GM18502 (cell line): ENCODE results near the gene SLC25A47.
"Not testable (repeated sequence)": the region's sequence is repeated elsewhere in the genome, so short reads cannot be mapped to it uniquely, and the experiment has no call there.

Source experiments
- ATAC-seq: cut with Tn5 transposase; IDR thresholded peaks from one replicate; pipeline ENCODE4 v1.9.1; 2021; ENCODE audit warnings: mild to moderate bottlenecking; ENCODE audit not compliant: unreplicated experiment, poor library complexity

The SLC25A47 gene

DNA sequence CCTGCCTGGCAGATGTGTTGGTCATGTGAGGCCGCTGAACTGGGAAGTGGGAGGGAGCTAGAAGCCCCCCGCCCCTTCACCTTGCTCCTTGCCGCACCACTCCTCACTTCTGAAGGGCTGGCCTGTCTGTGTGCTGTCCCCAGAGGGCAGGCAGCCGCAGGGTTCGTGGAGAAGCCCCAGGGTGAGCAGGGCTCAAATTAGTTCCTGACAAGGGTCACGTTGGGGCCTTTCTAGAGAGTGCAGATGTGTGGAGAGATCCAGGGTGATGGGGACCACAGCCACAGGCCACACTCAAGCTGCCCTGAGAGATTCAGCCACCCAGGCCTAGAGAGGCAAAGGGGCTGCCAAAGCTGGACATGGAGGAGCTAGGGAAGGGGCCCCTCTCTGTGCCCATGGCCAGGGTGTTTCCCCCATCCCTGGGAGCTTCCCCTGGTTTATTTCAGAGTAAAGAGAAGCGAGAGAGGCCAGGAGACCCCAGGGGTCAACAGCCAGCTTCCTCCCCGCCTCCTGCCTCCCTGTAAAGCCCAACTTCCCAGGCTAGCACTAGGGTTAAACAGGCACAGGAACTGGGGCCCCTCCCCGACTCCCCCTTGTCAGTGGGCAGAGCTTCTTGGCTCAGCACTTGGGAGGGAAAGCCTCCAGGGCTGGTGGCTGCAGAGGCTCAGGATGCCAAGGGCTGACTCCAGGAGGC is 33.1 kb upstream of the SLC25A47 start:
- no peak for ATAC-seq

DNA sequence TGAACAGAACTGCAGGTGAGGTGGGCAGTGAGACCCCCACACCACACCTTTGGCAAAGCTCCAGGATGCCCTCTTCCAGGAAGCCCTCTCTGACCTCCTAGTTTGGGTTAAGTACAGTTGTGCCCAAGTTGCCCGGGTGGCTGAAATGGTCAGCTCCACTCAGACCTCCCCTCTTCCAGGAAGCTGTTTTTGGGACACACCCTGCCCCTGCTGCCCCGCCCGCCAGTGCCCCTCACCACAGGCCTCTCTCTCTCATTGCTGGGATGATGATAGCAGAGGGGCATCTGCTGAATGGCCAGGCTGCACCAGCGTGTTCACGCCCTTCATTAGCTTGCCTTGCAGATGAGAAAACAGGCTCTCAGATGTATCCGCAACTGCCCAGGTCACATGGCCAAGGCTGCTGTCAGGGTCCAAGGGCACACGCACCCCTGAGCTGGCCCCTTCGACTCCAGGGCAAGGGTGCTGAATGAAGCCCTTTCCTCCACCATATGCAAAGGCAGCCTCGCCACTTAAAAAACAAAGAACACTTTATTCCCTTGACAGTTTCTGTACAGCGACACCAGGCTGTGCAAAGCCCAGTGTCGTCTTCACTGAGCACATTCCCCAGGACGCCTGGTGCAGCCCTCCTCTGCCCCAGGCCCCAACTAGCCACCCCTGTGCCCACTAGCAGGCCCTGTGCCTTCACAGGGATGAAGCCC is 32.4 kb upstream of the SLC25A47 start:
- no peak for ATAC-seq

DNA sequence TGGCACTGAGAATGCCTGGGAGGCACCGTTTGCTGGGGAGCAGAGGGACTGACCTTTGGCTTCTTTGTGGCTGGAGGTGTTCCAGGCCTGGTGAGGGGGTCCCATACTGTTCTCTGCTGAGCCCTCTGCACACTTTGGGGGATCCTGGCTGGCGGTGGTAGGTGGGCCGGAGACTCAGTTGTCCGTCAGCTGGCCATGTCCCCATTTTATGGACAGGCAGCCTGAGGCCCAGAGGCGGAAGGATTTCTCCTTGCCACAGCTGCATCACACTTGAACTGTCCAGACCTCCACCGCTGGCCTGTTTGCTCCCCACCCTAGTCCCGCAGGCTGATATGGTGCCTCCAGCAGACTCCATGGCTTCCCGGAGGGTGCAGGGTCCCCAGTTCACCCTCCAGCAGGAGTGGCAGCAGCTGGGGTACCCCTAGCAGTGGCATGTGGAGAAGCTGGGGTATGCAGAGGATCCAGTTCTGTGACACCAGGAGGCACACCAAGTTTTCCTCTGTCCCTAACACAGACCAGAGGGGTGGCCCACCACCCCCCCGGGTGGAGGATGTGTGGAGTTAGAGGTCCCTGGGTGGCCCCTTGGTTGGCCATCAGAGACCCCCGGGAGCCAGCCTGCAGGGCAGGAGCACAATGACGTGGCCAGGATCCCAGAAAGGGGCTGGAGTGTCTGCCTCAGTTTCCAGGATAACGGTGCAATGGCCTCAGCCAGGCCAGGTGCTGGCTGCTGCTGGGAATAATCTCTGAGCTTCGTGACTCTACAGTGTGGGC is 31.6 kb upstream of the SLC25A47 start:
- no peak for ATAC-seq

GRCh38 chr14:100292301-100292775 is 30.8 kb upstream of the SLC25A47 start:
- ATAC-seq, result no peak

- no peak for ATAC-seq
These were observed 30.2 kb upstream of the SLC25A47 start for GRCh38 chr14:100292776-100293461.

- ATAC-seq, result no peak
These were observed 29.5 kb upstream of the SLC25A47 start for GRCh38 chr14:100293497-100294212.

DNA sequence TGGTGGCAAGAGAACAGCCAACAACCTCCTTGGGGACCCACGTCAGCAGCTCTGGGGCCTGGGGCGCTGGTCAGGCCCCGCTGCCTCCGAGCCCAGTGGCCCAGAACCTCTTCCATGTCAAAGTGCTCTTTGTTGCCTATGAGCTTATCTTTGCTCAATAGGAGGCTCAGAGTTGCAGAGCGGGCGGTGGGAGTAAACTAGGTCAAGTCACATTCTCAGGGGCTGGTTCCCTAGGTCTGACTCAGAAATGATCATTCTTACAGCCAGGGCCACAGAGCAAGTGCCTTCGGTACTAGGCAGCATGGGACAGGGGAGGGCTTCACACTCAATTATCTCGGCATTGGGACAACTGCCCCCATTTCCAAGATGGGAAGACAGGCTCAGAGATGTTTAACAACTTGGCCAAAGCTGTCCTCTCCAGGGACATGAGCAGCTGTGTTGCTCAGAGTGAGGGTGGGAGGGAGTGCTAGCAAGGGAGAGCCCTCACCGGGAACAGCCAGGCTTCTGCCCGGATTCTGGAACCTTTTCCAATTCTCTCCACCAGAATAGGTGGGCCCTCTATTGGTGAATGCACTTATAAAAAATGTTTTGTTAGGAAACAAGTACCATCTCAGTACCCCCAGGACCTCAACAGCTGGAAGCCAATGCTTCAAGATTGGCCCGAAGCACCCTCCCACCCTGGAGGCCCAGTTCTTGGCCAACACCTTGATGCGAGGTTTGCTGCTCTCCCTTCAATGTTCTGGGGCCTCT is 28.8 kb upstream of the SLC25A47 start:
- ATAC-seq, result no peak

DNA sequence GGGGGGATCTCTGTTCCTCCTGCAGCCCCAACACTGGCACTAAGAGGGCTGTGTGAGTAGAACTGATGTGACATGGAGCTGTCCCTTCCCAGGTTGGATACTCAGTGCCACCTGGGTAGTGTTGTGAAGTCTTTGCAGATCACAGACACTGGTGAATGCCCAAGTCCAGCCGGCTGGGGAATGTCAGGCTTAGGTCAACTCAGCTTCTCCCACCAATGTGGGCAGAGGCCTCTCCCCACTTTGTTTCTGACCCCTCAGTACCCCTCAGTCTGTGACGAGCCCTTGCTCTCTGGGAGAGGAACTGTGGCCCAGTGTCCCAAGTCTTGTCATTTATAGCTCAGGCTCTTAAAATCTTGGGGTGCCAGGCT is 28.2 kb upstream of the SLC25A47 start:
- no peak for ATAC-seq

DNA sequence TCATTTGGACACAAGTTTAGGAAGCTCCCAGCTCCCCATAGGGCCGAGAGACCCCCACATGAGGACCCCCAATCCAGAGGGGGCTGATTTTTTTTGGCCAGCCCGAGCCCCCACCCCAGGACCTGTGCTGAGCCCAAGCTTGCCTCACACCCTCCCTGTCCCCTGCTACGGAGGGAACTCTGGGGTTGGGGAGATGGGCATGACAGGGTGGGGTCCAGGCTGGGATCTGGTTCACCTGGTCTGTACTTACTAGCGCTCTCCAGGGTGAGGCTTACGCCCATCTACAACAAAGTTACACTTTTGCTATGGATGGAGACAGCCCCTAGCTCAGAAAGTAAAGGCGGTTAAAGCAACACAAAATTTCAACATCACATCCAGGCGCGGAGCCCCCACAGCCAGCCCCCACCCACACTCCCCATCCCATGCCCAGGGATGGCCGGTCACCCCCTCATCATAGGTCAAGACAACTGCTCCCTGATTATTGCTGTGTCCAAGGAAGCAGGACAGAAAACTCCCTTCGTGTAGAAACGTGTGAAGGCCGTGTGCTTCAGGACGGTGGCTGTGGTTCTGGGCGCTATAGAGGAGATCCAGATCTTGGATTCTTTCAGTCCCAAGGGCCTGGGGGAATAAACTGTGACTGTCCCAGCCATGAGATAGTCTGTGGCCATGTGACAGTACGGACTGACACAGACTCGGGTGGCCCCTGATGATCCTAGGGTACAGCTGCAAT is 27.6 kb upstream of the SLC25A47 start:
- ATAC-seq, result no peak

- ATAC-seq, result no peak
These were observed 27.0 kb upstream of the SLC25A47 start for GRCh38 chr14:100296106-100296651.

DNA sequence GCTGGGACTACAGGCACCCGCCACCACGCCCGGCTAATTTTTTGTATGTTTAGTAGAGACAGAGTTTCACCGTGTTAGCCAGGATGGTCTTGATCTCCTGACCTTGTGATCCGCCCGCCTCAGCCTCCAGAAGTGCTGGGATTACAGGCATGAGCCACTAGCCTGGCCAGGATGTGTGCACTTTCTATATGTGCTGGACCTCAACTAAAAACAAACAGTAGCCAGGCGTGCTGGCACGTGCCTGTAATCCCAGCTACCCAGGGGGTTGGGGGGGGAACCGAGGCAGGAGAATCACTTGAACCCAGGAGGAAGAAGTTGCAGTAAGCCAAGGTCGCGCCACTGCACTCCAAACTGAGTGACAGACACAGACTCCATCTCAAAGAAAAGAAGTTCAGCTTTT is 26.4 kb upstream of the SLC25A47 start:
- ATAC-seq, result not testable (repeated sequence)

- peak; percentile 89 for ATAC-seq
These were observed 25.5 kb upstream of the SLC25A47 start for GRCh38 chr14:100297320-100298300.

DNA sequence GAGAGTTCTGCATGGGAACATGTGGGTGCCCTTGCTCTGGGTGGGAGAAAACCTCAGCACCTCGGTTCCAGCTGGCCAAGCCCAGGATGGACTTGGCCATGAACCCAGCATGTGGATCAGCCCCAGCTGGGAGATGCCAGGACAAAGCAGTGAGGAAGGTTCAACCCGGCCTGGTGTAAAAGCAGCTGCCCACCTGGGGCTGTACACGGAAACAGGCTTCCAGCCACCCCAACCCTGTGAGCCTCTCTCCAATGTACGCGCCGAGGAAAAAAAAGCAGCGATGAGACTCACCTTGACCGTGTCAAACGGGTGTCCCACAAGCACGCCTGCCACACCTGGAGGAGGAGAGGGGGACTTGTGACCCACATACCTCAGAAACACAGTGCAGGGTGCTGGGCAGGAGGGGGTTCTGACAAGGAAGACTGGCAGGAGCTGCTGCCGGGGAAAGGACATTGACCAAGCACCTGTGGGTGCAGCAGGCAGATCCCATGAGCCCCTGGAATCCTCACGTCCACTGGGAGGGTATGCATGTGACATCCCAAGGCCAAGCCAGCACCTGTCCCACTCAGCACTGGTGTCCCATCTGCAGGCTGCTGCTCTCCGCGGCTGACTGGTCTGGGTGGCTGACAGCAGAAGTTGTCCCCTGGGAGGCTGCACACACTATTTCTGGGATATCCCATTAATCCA is 24.4 kb upstream of the SLC25A47 start:
- no peak for ATAC-seq

GRCh38 chr14:100299238-100299560 is 23.9 kb upstream of the SLC25A47 start:
- no peak for ATAC-seq

DNA sequence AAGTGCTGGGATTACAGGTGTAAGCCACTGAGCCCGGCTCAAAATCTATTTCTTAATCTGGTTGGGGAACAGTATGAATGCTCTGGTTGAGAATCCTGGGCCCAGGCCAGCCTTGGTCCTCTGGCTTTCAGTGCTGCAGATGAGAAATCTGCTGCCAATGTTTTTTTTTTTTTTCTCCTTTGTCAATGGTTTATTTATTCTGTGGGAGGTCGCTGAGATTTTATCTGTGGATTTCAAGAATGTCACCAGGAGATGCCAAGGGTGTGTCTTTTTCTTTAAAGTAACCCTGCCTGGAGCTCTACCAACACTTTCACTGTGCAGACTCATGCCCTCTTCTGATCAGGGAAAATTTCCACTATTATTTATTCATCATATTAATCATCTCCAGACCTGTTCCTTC is 20.5 kb upstream of the SLC25A47 start:
- ATAC-seq, result no peak

DNA sequence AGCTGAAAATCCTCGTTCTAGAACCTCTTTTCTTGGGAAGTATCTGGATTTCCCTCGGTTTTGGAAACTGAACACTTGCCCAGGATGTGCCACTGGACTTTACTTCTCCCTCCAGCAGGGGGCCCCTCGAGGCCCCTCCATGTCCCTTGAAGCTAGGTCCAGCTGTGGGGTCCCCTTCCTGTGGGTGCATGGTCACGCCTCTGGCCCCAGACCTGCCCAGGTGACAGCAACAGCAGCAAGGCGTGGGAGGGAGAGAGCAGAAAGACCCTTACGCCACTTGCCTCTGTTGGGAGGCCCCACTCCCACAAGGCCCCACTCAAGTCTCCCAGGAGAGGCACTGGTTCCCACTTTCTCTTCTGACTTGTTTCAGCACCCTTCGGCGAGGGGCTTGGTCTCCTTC is 20.0 kb upstream of the SLC25A47 start:
- ATAC-seq, result no peak

DNA sequence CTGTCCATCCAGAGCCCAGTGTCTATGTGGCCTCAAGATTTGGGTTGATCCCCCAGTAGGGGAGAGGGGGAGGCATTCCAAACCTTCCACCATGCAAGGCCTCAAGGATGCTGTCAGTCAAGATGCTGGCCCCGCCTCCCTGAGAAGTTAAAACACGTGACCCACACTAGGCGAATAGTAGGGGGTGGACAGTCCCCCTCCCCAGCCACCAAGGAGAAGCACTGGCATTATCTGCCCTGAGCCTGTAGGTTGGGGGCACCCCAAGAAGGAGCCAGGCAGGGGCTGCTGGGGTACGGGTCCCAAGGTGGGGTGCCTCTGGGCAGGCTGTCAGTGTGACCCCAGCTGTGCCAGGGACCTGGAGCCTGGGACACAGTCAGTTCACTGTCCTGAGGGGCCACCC is 19.2 kb upstream of the SLC25A47 start:
- ATAC-seq, result no peak
